HL-60 (cell line): Measurements from ENCODE around the gene GAMT.

ENCODE experiments used
- DNase-seq, 2 experiments: peaks; one replicate each; pipeline ENCODE4 v3.0.0-alpha.2; 2010 to 2020; ENCODE audit warnings: low read depth in 1 of 2, low spot score in 1 of 2
- H3K27ac ChIP-seq: fragments of 250-450 bp; sonication (Bioruptor Pico); replicated peaks from 2 replicates; pipeline ENCODE4 v1.5.1; 2020; ENCODE audit warnings: mild to moderate bottlenecking, moderate library complexity
- H3K27me3 ChIP-seq: fragments of 250-450 bp; sonication (Bioruptor Pico); 2 replicates; pipeline ENCODE4 v1.5.1; 2021; ENCODE audit warnings: mild to moderate bottlenecking, moderate library complexity; ENCODE audit not compliant: insufficient read depth, poor library complexity, severe bottlenecking
- H3K4me3 ChIP-seq: replicated peaks from 2 replicates; pipeline ENCODE4 v1.5.1; 2011; ENCODE audit warnings: mild to moderate bottlenecking, control low read depth, low read length; ENCODE audit not compliant: insufficient read depth
- CTCF ChIP-seq: IDR thresholded peaks from one replicate; pipeline ENCODE4 v1.5.1; 2011; ENCODE audit warnings: low read length, control low read depth, inconsistent platforms; ENCODE audit not compliant: insufficient read depth
- GABPA ChIP-seq: IDR thresholded peaks from 2 replicates; pipeline ENCODE4 v1.6.1; 2012; ENCODE audit warnings: low read depth
- POLR2AphosphoS5 ChIP-seq: IDR thresholded peaks from 2 replicates; pipeline ENCODE4 v1.6.1; 2012; ENCODE audit warnings: low read depth
- REST ChIP-seq: IDR thresholded peaks from 2 replicates; pipeline ENCODE4 v1.6.1; 2012; ENCODE audit warnings: low read depth; ENCODE audit not compliant: insufficient replicate concordance
- SPI1 ChIP-seq: IDR thresholded peaks from 2 replicates; pipeline ENCODE4 v1.6.1; 2012; ENCODE audit warnings: low read depth, mild to moderate bottlenecking, borderline replicate concordance

GAMT gene

GRCh38 chr19:1426736-1427135, 25.4 kb upstream of the GAMT start:
- H3K27me3 ChIP-seq, result no peaks in the 10 kb centered on the region
- H3K4me3 ChIP-seq, result no peak overlapping the region
- TF ChIP-seq SPI1 (no peak), GABPA (no peak), POLR2AphosphoS5 (no peak), CTCF (no peak), REST (no peak)
- no peak for DNase-seq
- no peak overlapping the region for H3K27ac ChIP-seq

GRCh38 chr19:1425902-1426301, 24.6 kb upstream of the GAMT start:
- Histone ChIP-seq H3K27ac (no peak overlapping the region), H3K27me3 (no peaks in the 10 kb centered on the region), H3K4me3 (no peak overlapping the region)
- TF ChIP-seq CTCF (no peak), GABPA (no peak), POLR2AphosphoS5 (no peak), SPI1 (no peak), REST (no peak)
- DNase-seq, result no peak

GRCh38 chr19:1425102-1425837, 23.9 kb upstream of the GAMT start:
- Histone ChIP-seq H3K27ac (no peak overlapping the region), H3K27me3 (no peaks in the 10 kb centered on the region), H3K4me3 (no peak overlapping the region)
- DNase-seq, result peak in 1 of 2 experiments; percentile 43
- TF ChIP-seq REST (no peak), POLR2AphosphoS5 (no peak), SPI1 (no peak), CTCF (no peak), GABPA (no peak)
